ENCODE data around the gene COPB2. TPM values are rescaled to one million over a fixed set of nuclear protein-coding genes. Genes with fewer than 3 reads are reported as not detected.

COPB2 gene
- total RNA-seq, 1 donor from 2014 or later = 106 TPM

- H3K4me3 ChIP-seq = no peak overlapping the region
- ATAC-seq = no peak
- no peak for DNase-seq
- H3K9me3 ChIP-seq = no peaks in the 10 kb centered on the region
- peaks cover 99% of the 10 kb centered on the region for H3K36me3 ChIP-seq
- H3K27me3 ChIP-seq = no peaks in the 10 kb centered on the region
- no peak for TF ChIP-seq CTCF (IDR thresholded peaks at IDR 0.05)
- H3K27ac ChIP-seq = no peak overlapping the region
- H3K4me1 ChIP-seq = no peaks in the 10 kb centered on the region
- intact Hi-C loops (cut with DNase I) = no loop called here
These were observed 15.3 kb downstream of the COPB2 start for GRCh38 chr3:139374099-139374498.

GRCh38 chr3:139364549-139364948 lies 24.9 kb downstream of the COPB2 start:
- ATAC-seq (no peak), DNase-seq (no peak)
- H3K27ac ChIP-seq = no peak overlapping the region
- peaks cover 100% of the 10 kb centered on the region for H3K36me3 ChIP-seq
- H3K27me3 ChIP-seq = no peaks in the 10 kb centered on the region
- intact Hi-C loops (cut with DNase I) = no loop called here
- H3K9me3 ChIP-seq = no peaks in the 10 kb centered on the region
- no peaks in the 10 kb centered on the region for H3K4me1 ChIP-seq
- no peak for TF ChIP-seq CTCF (IDR thresholded peaks at IDR 0.05)
- H3K4me3 ChIP-seq = no peak overlapping the region

- no peak for ATAC-seq
- Histone ChIP-seq H3K27ac (no peak overlapping the region), H3K27me3 (no peaks in the 10 kb centered on the region), H3K9me3 (no peaks in the 10 kb centered on the region), H3K36me3 (peaks cover 100% of the 10 kb centered on the region), H3K4me3 (no peak overlapping the region), H3K4me1 (no peaks in the 10 kb centered on the region)
- TF ChIP-seq CTCF (IDR thresholded peaks at IDR 0.05) = no peak
- intact Hi-C loops (cut with DNase I) = no loop called here
- no peak for DNase-seq
These were observed 28.2 kb downstream of the COPB2 start for GRCh38 chr3:139361276-139361675.

GRCh38 chr3:139358841-139359562 lies 30.4 kb downstream of the COPB2 start:
- peaks cover 100% of the 10 kb centered on the region for H3K36me3 ChIP-seq
- TF ChIP-seq CTCF (IDR thresholded peaks at IDR 0.05) = no peak
- ATAC-seq (no peak), DNase-seq (no peak)
- H3K4me1 ChIP-seq = no peaks in the 10 kb centered on the region
- no peak overlapping the region for H3K4me3 ChIP-seq
- intact Hi-C loops (cut with DNase I) = no loop called here
- no peak overlapping the region for H3K27ac ChIP-seq
- H3K9me3 ChIP-seq = no peaks in the 10 kb centered on the region
- no peaks in the 10 kb centered on the region for H3K27me3 ChIP-seq

- no peak for TF ChIP-seq CTCF (IDR thresholded peaks at IDR 0.05)
- DNase-seq (no peak), ATAC-seq (no peak)
- Histone ChIP-seq H3K36me3 (peaks cover 100% of the 10 kb centered on the region), H3K27ac (no peak overlapping the region), H3K9me3 (no peaks in the 10 kb centered on the region), H3K27me3 (no peaks in the 10 kb centered on the region), H3K4me3 (no peak overlapping the region), H3K4me1 (no peaks in the 10 kb centered on the region)
- intact Hi-C loops (cut with DNase I) = no loop called here
These were observed 31.5 kb downstream of the COPB2 start for GRCh38 chr3:139357899-139358298.

GRCh38 chr3:139355891-139356290 lies 33.6 kb downstream of the COPB2 start:
- H3K4me3 ChIP-seq = no peak overlapping the region
- no peak for DNase-seq
- no peaks in the 10 kb centered on the region for H3K4me1 ChIP-seq
- intact Hi-C loops (cut with DNase I) = no loop called here
- no peaks in the 10 kb centered on the region for H3K27me3 ChIP-seq
- H3K36me3 ChIP-seq = peaks cover 100% of the 10 kb centered on the region
- no peaks in the 10 kb centered on the region for H3K9me3 ChIP-seq
- no peak overlapping the region for H3K27ac ChIP-seq
- ATAC-seq = no peak
- no peak for TF ChIP-seq CTCF (IDR thresholded peaks at IDR 0.05)

Measured in upper lobe of right lung (tissue), 1 donor.